Dermis blood vessel endothelial cell (primary cell): ENCODE data around the gene PLSCR3. TPM values are rescaled to one million over a fixed set of nuclear protein-coding genes. Genes with fewer than 3 reads are reported as not detected.

ENCODE experiments used
- DNase-seq: peaks from one replicate; pipeline ENCODE4 v3.0.0; 2010
- total RNA-seq: library from RNA; depleted of rRNA; stranded (reverse); fragments of >200 nt; gene quantifications from 2 replicates; pipeline ENCODE4 v1.2.3, GENCODE V29; 2014

The PLSCR3 gene
- total RNA-seq, 1 donor from 2014 or later, result 21.3 TPM

GRCh38 chr17:7426203-7426863 is 32.0 kb upstream of the PLSCR3 start:
- no peak for DNase-seq

GRCh38 chr17:7425756-7426155 is 31.4 kb upstream of the PLSCR3 start:
- no peak for DNase-seq

- DNase-seq, result no peak
Measured at GRCh38 chr17:7425316-7425715, 31.0 kb upstream of the PLSCR3 start, which contains the start of gene SPEM2. TSS of gene SPEM2 (plus strand) at chr17:7425616. CDS start at chr17:7425689, 73 bp downstream.

GRCh38 chr17:7423679-7424078 is 29.4 kb upstream of the PLSCR3 start:
- DNase-seq, result no peak

GRCh38 chr17:7421186-7421585 is 26.9 kb upstream of the PLSCR3 start:
- no peak for DNase-seq

GRCh38 chr17:7419819-7420610 is 25.7 kb upstream of the PLSCR3 start, which contains the start of gene SPEM1:
TSS of gene SPEM1 (plus strand) at chr17:7420324. CDS start at chr17:7420385, 61 bp downstream.
- DNase-seq, result no peak

GRCh38 chr17:7418472-7419152 is 24.3 kb upstream of the PLSCR3 start:
- no peak for DNase-seq

GRCh38 chr17:7417056-7417655 is 22.8 kb upstream of the PLSCR3 start:
- DNase-seq, result no peak

- DNase-seq, result no peak
Measured at GRCh38 chr17:7416323-7416722, 22.0 kb upstream of the PLSCR3 start.

GRCh38 chr17:7415784-7416183 is 21.5 kb upstream of the PLSCR3 start:
- no peak for DNase-seq

GRCh38 chr17:7414837-7415236 is 20.5 kb upstream of the PLSCR3 start:
- DNase-seq, result no peak

GRCh38 chr17:7413346-7413985 is 19.1 kb upstream of the PLSCR3 start:
- no peak for DNase-seq

- no peak for DNase-seq
Measured at GRCh38 chr17:7411427-7411750, 17.1 kb upstream of the PLSCR3 start.

- DNase-seq, result no peak
Measured at GRCh38 chr17:7410634-7411426, 16.5 kb upstream of the PLSCR3 start.

GRCh38 chr17:7409716-7410115 is 15.4 kb upstream of the PLSCR3 start:
- no peak for DNase-seq

- no peak for DNase-seq
Measured at GRCh38 chr17:7408863-7409262, 14.5 kb upstream of the PLSCR3 start.

- no peak for DNase-seq
Measured at GRCh38 chr17:7408252-7408727, 14.0 kb upstream of the PLSCR3 start.

GRCh38 chr17:7407485-7408251 is 13.3 kb upstream of the PLSCR3 start, which contains the start of gene NLGN2:
TSS of gene NLGN2 (plus strand) at chr17:7407845. CDS start at chr17:7408256, 411 bp downstream.
- no peak for DNase-seq

- DNase-seq, result no peak
Measured at GRCh38 chr17:7407082-7407481, 12.8 kb upstream of the PLSCR3 start.

- no peak for DNase-seq
Measured at GRCh38 chr17:7406235-7406825, 12.0 kb upstream of the PLSCR3 start.
